GM19351 (cell line): ENCODE data around the gene CDH2.

ENCODE experiments used
- ATAC-seq: cut with Tn5 transposase; IDR thresholded peaks from one replicate; pipeline ENCODE4 v1.9.1; 2021; ENCODE audit warnings: mild to moderate bottlenecking, moderate library complexity; ENCODE audit not compliant: unreplicated experiment

The CDH2 gene

DNA sequence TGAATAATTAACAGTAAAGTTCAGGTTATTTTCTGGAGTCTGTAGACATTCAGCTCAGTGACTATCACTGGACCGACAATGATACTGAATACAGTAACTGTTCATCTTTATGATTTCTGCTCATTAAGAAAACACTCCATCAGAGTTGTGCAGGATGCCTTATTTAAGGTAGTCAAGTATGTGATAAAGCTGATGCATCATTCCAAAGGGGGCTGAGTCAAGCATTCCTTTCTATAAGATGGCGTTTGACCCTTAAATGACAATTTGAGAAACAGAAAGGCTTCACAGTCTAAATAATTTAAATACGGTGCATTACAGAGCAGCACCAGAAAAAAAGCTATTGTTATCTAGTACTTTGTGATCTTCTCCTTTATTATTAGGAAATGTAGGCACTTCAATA lies 131.1 kb downstream of the CDH2 start:
- no peak for ATAC-seq

DNA sequence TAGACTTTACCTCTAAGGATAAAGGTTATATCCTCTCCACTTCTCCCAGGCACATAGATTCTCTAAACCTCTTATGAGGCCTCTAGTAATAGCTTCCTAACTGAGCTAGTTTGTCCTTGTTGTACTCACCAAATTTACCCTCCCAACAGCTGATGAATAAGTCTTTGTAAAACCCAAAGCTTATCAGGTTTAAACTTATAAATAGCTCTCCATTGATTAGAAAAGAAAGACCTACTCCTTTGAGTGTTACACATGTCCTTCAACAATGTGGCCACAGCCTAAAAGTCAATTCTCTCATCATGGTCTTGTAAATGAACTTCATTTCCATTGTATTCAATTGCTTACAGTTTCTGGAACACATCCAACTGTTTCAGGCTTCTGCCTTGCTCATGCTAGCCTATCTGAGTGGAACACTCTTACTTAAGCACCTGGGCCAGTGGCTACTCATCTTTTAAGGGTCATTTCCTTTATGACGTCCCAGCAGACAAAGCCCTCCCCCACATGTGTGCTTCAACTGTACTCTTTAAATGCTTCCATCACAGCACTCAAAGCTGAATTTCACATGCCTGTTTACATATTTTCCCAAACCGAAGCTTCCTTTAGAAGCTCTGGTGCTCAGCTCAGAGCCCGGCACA lies 131.6 kb downstream of the CDH2 start:
- no peak for ATAC-seq

DNA sequence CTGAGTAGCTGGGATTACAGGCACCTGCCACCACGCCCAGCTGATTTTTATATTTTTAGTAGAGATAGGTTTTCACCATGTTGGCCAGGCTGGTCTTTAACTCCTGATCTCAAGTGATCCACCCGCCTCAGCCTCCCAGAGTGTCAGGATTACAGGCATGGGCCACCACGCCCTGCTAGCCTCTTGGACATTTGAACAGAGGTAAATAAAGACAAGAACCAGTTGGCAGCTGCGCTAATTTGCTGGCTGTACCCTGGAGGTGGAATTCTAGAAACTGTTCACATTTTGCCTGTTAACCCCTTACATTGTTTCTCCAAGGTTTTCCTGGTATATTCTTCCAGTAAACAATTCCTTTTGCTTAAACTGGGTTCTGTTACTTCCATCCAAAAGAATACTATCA lies 132.9 kb downstream of the CDH2 start:
- no peak for ATAC-seq

DNA sequence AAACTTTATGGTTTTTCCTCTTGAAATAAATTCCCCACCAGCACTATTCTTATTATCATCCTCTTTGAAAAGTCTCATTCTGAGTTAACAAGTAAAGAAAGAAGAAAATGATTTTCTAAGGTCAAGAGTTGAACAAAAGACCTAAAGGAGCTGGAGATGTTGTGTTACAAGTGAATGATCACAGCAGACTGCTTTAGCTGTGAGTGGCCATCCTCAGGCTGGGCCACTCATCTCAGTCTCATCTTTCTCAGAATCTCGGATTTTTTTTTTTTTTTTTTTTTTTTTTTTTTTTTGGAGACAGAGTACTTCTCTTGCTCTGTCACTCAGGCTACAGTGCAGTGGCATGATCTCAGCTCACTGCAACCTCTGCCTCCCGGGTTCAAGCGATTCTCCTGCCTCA lies 133.3 kb downstream of the CDH2 start:
- ATAC-seq = no peak

DNA sequence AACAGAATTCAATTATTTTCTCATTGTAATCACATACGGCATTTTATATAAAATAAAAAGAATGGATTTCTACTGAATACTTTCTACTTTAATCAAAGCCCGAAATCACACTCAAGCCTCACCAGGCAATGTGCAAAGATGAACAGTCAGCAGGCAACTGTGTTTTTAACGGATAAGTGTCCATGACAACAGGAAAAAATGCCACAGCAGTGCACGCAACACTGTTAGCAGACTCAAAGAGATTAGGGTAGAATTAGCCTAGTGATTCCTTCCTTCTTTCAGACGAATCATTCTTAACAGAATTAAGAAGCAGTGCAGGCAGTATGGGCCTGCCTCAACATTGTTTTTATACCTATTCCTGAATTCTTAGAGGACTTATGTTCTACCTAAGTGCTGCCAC lies 135.6 kb downstream of the CDH2 start:
- no peak for ATAC-seq

DNA sequence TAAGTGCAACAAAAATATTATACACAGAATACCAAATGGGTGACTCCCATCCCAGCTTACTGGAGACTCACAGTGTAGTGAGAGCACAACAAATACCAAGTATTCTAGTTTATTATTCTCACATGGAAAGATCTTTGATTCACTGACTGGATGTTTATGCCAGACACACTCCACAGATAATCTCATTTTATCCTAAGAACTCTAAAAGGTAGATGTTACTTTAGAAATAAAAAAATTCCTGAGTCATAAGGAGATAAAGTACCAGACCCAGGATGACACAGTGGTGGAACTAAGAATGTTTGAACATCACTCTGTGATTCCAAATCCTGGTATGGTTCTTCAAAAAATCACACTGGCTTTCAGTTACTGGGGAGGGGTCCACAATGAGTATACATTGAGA lies 136.2 kb downstream of the CDH2 start:
- no peak for ATAC-seq

DNA sequence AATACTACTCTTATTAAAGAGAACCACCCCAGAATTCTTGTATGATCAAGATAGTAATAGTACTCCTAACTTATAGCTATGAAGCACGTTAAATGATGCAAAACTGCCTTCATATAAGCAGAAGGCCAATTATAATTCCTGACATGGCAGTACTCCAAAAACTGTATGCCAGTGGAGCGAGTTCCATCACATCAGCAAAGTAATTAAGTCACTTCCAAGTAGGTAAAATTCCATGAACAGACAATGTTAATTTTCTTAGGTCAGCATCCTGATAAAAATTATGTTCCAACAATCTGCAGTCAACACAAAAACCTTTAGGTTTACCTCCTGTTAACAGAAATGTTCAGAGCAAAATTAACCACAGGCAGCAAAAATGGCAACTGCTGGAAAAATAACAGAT lies 136.7 kb downstream of the CDH2 start:
- ATAC-seq = no peak

DNA sequence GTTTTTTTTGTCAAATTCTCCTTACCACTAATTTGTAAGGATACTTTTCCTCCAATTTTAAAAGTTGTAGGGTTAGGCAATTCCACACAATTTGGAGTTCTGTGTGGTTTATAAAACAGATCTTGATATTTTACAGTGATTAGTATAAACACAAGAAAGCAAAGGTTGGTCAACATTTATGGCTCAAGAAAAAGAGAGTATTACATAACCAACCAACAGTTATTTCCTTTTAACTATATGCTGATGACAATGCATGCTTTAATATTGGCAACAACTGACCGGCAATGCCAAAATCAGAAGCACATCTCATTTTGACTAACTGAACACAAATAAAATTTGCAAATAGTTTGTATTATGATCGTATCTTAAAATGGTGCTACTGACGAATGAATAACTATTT lies 137.2 kb downstream of the CDH2 start:
- no peak for ATAC-seq

DNA sequence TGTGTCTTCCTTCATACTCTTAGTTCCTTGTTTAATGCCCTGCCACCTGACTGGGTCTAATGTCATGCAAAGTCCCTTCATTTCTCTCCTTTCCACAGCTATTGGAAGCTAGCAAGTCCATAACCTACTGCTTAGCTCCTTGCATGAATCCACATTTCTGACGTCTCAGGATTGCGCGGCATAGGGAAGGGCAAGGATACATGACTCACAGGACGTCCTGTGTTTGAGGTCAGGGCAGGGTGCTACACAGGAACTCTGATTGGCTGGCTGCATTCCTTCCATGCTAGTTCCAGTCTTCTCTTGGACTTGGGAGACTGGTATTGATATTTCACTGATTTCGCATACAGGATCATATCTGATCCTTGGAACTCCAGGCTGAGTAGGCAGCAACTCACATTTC lies 137.9 kb downstream of the CDH2 start:
- no peak for ATAC-seq

DNA sequence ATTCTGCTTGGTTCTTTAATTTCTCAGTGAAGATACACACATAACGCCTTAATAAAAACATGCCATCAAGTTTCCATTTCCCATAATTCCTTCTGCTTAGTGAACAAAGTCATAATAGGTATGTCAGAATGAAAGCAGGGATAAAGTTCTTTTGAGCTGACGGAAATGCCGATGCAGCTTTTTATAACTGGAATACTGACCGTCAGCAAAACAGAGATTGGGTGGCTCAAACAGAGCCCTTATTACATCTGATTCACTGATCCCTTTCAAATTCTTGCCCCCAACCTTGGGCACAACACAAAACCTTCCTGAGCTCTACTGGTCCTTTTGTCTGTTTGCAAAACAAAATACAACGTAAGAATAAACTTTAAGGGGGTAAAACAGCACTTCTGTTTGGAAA lies 140.4 kb downstream of the CDH2 start:
- no peak for ATAC-seq

DNA sequence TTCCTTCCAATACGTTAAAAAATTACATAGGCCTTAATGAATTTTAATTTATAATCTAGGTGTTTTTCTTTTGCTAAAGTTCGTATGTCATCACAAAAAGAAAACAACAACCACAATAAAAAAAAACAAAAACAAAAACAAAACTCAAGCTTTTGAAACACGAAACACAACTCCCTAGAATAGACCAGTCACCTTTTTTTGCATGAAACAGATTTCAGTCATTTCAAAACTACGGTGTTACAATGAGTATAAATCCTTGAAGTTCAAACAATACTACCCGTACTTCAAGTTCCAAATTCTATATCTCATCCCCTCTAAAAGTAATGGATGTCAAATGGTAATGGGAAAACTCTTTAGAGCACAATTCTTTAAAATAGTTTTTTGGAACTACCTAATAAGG lies 142.4 kb downstream of the CDH2 start:
- ATAC-seq = no peak

DNA sequence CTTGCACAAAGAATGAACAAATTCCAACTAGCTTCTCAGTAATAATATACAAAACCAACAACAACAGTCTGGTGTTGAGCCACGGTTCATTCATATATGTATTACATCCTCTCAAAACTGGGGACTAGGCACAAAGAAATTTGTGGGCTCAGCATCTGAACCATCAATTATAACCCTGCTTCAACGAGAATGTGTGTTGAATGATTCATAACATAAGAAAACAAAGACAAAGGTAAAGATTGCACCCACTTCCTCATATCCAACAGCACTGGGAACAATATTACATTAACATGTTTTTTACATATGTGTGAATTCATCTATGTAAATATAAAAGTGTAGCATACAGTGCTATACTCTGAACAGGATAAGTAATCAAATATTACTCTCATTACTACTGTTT lies 144.8 kb downstream of the CDH2 start:
- ATAC-seq = no peak

DNA sequence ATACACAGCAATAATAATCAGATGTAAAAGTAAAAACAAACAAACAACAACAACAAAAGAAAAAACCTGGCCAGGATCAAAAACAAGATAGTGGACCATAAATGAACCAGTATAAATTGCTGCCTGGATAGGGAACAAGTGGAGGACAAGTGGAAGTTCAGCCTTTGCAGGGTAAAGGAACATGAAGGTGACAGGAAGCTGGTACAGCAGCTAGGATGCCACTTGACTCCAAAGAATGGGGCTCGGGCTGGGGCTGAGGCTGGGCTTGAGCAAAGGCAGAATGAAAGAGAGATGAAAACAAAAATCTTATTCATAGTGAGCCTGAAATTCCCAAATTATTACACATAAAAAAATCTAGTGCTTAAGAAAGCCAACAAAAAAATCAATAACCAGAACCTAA lies 146.5 kb downstream of the CDH2 start:
- no peak for ATAC-seq

DNA sequence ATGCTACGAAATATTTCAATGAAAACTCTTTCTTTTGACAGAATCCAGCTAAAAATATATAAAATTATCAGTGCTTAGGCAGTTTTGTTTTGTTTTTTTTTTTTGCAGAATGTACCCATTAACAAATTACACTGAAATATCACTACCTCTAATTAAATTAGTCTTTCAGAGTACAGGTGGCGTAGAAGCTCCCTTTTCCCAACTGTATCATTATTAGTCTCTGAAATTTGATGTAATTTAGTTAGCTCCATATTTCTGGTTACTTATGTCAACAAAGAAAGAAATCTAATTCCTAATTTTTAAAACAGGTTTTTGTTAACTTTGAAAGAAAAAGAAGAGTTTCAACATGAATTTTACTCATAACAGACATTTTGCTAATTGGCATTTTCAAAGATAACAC lies 149.2 kb downstream of the CDH2 start:
- ATAC-seq = no peak

DNA sequence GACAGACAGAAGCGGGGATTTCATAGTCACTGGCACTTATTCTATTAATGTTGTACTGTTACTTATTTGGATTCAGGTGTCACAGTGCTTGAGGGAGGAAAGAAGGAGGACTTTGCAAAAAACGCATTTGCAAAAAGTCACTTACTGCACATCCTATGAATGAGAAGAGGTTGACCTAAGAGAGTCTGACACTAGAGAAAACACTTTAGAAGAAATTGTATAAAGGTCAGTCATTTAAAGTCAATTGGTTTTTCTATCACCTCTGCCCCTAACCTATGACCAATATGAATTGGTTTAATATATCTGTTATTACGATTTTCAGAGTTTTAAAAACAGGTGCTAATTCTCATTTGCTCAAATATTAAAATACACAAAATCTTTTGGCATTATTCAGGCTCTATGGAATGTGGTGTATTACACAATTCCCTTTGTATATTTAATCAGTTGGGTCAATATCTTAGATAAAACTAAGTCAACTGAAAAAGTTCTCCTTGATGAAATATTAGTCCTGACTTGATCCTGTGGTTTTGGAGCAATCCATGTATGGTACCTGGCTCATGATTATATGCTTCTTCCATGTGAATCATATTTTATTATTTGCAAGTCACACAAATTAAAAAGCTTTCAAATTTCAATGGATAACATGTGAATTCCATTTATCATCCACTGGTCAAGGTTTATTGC lies 157.4 kb downstream of the CDH2 start:
- no peak for ATAC-seq

DNA sequence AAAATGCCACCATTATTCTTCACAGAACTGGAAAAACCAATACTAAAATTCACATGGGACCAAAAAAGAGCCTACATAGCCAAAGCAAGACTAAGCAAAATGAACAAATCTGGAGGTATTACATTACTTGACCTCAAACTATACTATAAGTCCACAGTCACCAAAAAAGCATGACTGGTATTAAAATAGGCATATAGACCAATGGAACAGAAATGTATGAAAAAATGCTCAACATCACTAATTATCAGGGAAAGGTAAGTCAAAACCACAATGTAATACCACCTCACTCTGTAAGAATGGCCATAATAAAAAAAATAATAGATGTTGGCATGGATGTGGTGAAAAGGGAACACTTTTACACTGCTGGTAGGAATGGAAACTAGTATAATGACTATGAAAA lies 158.6 kb downstream of the CDH2 start:
- ATAC-seq = no peak

DNA sequence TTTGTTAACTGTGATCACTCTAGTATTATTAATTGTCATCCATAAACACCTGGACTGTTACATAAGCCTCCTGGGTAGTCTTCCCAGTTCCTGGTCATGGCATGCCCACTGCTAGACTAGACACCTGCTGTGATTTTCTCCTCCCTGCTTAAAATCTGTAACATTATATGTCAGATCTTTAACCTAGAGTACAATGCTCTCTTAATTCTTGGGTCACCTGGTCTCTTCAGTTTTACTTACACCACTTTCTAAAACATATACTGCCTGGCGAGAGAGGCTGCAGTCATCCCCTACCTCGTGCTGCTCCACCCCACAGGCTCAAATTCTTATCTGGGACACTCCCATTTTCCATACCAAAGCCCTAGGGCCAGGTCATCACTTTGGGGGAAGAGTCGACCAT lies 161.3 kb downstream of the CDH2 start:
- ATAC-seq = no peak

DNA sequence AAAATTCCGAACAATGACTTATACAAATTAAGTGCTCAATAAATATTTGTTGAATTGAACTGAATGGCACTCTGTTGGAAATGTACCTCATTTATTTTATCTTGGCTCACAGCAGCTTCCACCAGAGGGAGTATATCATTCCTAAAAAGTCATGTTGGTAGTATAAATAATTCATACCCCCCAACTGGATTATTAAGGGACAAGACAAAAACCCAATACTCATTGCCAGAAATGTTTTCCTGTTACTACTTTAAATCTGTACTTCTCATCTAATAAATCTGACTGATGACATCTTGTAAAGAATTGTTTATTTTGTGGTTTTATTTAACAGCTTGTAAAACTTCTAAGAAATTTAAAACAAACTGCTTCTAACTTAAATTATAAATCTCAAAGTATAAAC lies 163.9 kb downstream of the CDH2 start:
- no peak for ATAC-seq

DNA sequence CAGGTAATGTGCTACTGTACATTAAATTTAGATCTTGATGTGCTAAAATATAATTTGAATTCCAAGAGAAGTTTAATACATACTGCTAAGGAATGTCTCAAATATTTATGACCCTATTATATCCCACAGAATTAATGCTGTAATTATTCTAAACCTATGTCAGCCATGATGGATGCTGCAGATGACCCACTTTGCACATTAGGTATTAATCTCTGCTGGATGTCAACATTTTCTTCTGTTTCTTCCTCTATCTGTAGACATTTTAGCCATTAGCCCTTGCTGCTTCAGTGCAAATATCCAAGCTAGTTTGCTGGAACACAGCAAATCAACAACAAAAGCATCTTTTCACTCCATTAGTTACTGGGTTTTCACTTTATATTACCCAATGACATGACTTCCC lies 164.6 kb downstream of the CDH2 start:
- no peak for ATAC-seq

DNA sequence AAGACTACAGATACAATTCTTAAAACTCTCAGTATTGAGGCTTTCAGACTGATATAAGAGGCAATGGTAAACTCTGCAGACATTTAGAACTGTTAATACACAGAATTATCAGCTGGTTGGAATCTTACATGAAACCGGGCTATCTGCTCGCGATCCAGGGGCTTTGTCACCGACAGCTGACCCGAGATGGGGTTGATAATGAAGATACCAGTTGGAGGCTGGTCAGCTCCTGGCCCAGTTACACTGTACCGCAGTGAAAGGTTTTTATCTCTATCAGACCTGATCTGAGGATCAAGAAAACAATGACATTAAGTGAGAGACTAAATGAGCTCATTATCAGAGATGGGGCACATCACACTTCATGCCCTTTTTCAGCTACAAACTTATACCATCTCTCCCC lies 167.3 kb downstream of the CDH2 start:
- no peak for ATAC-seq

DNA sequence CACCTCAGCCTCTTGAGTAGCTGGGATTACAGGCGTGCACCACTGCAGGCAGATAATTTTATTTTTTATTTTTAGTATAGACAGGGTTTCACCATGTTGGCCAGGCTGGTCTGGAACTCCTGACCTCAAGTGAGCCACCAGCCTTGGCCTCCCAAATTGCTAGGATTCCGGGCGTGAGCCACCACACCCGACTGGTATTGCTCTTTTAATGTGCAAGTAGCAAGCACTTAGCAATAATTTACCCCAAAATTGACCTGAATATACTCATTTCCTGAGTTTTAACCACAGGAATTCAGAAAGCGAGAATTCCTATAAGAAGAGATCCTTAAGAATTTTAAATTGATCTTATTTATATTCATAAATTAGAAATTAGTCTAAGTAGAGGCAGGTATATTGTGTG lies 169.1 kb downstream of the CDH2 start:
- no peak for ATAC-seq

DNA sequence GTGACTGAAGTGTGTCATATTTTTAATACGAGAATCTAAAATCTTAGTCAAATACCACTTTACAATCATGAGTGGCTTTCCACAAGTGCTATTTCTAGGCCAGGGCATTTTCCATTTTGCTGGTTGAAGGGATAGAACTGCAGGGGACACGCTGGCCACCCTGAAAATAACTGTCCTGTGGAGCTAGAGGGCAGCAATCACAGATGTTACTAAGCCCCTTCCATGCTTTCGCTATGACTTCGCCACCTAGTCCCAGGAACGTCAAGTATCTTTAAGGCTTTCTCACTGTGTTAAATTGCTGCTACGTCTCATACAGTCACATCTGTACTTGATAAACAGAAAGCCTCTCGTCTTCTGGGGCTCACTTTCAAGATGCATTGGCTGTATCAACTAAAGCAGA lies 171.8 kb downstream of the CDH2 start:
- no peak for ATAC-seq

DNA sequence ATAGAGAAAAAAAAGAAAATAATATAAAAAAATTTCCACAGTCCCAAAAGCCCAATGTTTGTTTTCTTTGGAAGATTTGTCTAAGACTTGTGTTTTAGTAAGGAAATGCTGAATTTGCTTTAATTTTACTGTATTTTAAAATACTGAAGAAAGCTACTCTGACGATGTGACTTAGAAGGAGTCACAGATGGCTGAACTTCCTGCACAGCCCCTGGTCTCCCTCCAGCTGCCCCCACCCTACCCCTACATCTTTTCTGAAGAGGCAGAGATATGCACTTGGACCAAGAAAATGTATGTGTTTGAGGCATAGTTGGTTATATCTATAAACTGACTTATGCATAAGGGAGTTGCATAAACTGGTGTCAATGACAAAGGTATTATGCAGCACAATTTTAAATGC lies 172.3 kb downstream of the CDH2 start:
- no peak for ATAC-seq
